Mammary epithelial cell (primary cell): ENCODE measurements around the gene TNFAIP8.

Experiments used
- EZH2 ChIP-seq: IDR thresholded peaks from 2 replicates; pipeline ENCODE4 v1.6.1; 2012; ENCODE audit warnings: low read length, inconsistent platforms, borderline replicate concordance
- TF ChIP-seq, protein P1 (sequence below), 2 donors: IDR thresholded peaks in 1 of 2; conservative IDR thresholded peaks in 1 of 2; 2 replicates each; pipeline ENCODE4 v1.5.1; 2011 to 2012; ENCODE audit warnings: inconsistent platforms in 2 of 2, low read length in 2 of 2, mild to moderate bottlenecking in 2 of 2, control low read depth in 1 of 2, low read depth in 1 of 2; ENCODE audit not compliant: insufficient read depth in 1 of 2; ENCODE audit errors: extremely low read depth in 1 of 2

DNA sequence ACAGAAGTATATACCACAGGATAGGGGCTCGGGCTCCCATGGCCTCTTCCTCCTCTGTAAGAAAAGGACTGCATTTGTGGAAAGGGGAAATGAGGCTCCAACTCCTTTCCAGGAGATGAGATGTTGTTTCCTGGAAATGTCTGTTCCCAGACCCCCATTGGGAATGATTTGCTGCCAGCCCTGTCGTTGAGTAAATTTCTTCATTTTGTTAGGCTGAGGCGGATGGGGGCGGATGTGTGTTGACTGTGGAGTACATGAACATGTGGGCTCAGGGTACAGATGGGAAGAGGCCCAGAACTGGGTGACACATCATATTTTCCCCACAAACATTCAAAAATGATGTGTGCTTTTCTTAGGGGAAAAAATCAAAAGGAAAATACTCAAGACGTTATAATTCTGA, 28.8 kb upstream of the TNFAIP8 start:
- TF ChIP-seq, protein P1, sequence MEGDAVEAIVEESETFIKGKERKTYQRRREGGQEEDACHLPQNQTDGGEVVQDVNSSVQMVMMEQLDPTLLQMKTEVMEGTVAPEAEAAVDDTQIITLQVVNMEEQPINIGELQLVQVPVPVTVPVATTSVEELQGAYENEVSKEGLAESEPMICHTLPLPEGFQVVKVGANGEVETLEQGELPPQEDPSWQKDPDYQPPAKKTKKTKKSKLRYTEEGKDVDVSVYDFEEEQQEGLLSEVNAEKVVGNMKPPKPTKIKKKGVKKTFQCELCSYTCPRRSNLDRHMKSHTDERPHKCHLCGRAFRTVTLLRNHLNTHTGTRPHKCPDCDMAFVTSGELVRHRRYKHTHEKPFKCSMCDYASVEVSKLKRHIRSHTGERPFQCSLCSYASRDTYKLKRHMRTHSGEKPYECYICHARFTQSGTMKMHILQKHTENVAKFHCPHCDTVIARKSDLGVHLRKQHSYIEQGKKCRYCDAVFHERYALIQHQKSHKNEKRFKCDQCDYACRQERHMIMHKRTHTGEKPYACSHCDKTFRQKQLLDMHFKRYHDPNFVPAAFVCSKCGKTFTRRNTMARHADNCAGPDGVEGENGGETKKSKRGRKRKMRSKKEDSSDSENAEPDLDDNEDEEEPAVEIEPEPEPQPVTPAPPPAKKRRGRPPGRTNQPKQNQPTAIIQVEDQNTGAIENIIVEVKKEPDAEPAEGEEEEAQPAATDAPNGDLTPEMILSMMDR (conservative IDR thresholded peaks at IDR 0.05 in 1 of 2, IDR thresholded peaks at IDR 0.05 in 1 of 2; ENCODE audit: extremely low read depth in 1 of 2, insufficient read depth in 1 of 2, low read depth in 1 of 2, low read length in 2 of 2) = no peak
- TF ChIP-seq EZH2 = no peak
